Measurements from ENCODE around the gene SLC5A2. TPM values are rescaled to one million over a fixed set of nuclear protein-coding genes. Genes with fewer than 3 reads are reported as not detected.

SLC5A2 gene
- polyA plus RNA-seq, 3 donors = 0.04 TPM; not detected in 2

DNA sequence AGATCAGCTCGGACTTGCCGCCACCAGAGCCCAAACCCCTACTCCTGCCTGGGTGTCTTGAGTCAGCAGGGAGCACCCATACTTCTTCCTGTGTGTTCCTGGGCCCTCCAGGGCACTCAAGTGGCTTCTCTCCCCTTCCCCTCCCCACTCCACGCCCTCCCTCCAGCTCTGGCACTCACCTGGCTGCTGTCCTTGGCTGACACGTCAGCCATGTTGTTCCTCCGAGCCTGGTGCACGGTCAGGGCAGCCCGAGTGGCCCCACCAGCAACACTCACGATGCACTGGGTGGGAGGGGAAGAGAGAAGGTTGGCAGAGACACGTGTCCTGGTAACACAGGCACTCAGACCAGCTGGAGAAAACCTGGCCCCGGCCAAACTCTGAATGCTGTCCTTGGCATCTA is 13.7 kb downstream of the SLC5A2 start:
- no peaks in the 10 kb centered on the region for H3K27me3 Mint-ChIP-seq (ENCODE audit: low read depth in 3 of 3)
- no peaks in the 10 kb centered on the region for H3K4me1 ChIP-seq (ENCODE audit: control insufficient read depth in 1 of 2, insufficient read depth in 2 of 2, low read length in 2 of 2)
- intact Hi-C loops (cut with micrococcal nuclease) = no loop called here
- peaks cover 71 to 81% of the 10 kb centered on the region in 2 donors for H3K36me3 Mint-ChIP-seq
- no peak overlapping the region for H3K9ac ChIP-seq (ENCODE audit: insufficient read depth, low read length, poor library complexity, severe bottlenecking)
- no peak overlapping the region for H3K4me3 Mint-ChIP-seq
- H3K27ac ChIP-seq (ENCODE audit: low read depth in 1 of 2, low read length in 2 of 2) = no peak overlapping the region
- no peak for DNase-seq
- H3K4me3 ChIP-seq (replicated peaks in 1 of 3; ENCODE audit: low read depth in 2 of 3, low read length in 3 of 3) = no peak overlapping the region
- TF ChIP-seq, protein P1, sequence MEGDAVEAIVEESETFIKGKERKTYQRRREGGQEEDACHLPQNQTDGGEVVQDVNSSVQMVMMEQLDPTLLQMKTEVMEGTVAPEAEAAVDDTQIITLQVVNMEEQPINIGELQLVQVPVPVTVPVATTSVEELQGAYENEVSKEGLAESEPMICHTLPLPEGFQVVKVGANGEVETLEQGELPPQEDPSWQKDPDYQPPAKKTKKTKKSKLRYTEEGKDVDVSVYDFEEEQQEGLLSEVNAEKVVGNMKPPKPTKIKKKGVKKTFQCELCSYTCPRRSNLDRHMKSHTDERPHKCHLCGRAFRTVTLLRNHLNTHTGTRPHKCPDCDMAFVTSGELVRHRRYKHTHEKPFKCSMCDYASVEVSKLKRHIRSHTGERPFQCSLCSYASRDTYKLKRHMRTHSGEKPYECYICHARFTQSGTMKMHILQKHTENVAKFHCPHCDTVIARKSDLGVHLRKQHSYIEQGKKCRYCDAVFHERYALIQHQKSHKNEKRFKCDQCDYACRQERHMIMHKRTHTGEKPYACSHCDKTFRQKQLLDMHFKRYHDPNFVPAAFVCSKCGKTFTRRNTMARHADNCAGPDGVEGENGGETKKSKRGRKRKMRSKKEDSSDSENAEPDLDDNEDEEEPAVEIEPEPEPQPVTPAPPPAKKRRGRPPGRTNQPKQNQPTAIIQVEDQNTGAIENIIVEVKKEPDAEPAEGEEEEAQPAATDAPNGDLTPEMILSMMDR (IDR thresholded peaks at IDR 0.05) = no peak
- H3K9me3 ChIP-seq (replicated peaks in 1 of 2; ENCODE audit: control insufficient read depth in 1 of 2, insufficient read depth in 1 of 2, low read length in 2 of 2) = no peaks in the 10 kb centered on the region
- H3K27ac Mint-ChIP-seq = no peak overlapping the region
- no peaks in the 10 kb centered on the region for H3K4me1 Mint-ChIP-seq
- H2AFZ ChIP-seq (ENCODE audit: insufficient read depth, low read depth, low read length, poor library complexity, severe bottlenecking) = no peak overlapping the region
- no peaks in the 10 kb centered on the region for H3K27me3 ChIP-seq (ENCODE audit: control insufficient read depth in 2 of 2, insufficient read depth in 2 of 2, low read length in 2 of 2)
- H4K20me1 ChIP-seq (ENCODE audit: insufficient read depth, low read length) = no peaks in the 10 kb centered on the region
- no peak overlapping the region for H3K4me2 ChIP-seq (replicated peaks; ENCODE audit: extremely low read depth, low read length, poor library complexity, severe bottlenecking)
- no peaks in the 10 kb centered on the region for H3K9me3 Mint-ChIP-seq
- H3K36me3 ChIP-seq (replicated peaks in 1 of 2; ENCODE audit: control insufficient read depth in 1 of 2, insufficient read depth in 2 of 2, low read length in 2 of 2) = peaks cover 60 to 89% of the 10 kb centered on the region in 2 donors
- no peaks in the 10 kb centered on the region for H3K79me2 ChIP-seq (ENCODE audit: insufficient read depth, low read length)
- WGBS (ENCODE audit: insufficient coverage) = 96% methylated on average over 8 of the region's 10 CpGs

DNA sequence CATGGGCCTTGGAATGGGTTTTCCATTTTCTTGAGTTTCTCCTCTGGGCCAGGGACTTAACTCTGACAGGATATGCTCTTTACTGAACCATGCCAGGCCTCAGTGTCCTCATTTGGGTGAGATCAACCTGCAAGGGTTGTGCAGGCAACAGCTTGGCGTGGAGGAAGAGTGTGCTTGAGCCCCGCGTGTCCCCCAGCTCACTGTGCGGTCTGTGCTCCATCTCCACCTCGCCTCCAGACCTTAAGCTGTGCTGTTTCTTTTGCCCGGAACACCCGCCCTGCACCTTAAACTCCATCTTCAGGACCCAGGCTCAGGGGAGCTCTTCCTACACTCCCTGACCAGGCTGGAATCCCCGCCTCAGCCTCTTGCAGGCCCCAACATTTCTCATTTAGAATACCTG is 15.6 kb downstream of the SLC5A2 start:
- Histone ChIP-seq H3K9me3 (replicated peaks in 1 of 2; ENCODE audit: control insufficient read depth in 1 of 2, insufficient read depth in 1 of 2, low read length in 2 of 2) (no peaks in the 10 kb centered on the region), H3K4me3 (replicated peaks in 1 of 3; ENCODE audit: low read depth in 2 of 3, low read length in 3 of 3) (no peak overlapping the region), H3K27me3 (ENCODE audit: control insufficient read depth in 2 of 2, insufficient read depth in 2 of 2, low read length in 2 of 2) (no peaks in the 10 kb centered on the region), H3K4me2 (replicated peaks; ENCODE audit: extremely low read depth, low read length, poor library complexity, severe bottlenecking) (no peak overlapping the region), H3K4me1 (ENCODE audit: control insufficient read depth in 1 of 2, insufficient read depth in 2 of 2, low read length in 2 of 2) (no peaks in the 10 kb centered on the region), H4K20me1 (ENCODE audit: insufficient read depth, low read length) (no peaks in the 10 kb centered on the region), H3K36me3 (replicated peaks in 1 of 2; ENCODE audit: control insufficient read depth in 1 of 2, insufficient read depth in 2 of 2, low read length in 2 of 2) (peaks cover 45 to 71% of the 10 kb centered on the region in 2 donors), H3K27ac (ENCODE audit: low read depth in 1 of 2, low read length in 2 of 2) (no peak overlapping the region), H3K79me2 (ENCODE audit: insufficient read depth, low read length) (no peaks in the 10 kb centered on the region), H2AFZ (ENCODE audit: insufficient read depth, low read depth, low read length, poor library complexity, severe bottlenecking) (no peak overlapping the region), H3K9ac (ENCODE audit: insufficient read depth, low read length, poor library complexity, severe bottlenecking) (no peak overlapping the region)
- 100% methylated on average over 6 of the region's 8 CpGs for WGBS (ENCODE audit: insufficient coverage)
- Mint-ChIP-seq H3K27me3 (ENCODE audit: low read depth in 3 of 3) (no peaks in the 10 kb centered on the region), H3K36me3 (peaks cover 54 to 64% of the 10 kb centered on the region in 2 donors), H3K4me1 (no peaks in the 10 kb centered on the region), H3K27ac (no peak overlapping the region), H3K9me3 (no peaks in the 10 kb centered on the region), H3K4me3 (no peak overlapping the region)
- no peak for DNase-seq
- TF ChIP-seq, protein P1 (IDR thresholded peaks at IDR 0.05) = no peak
- intact Hi-C loops (cut with micrococcal nuclease) = no loop called here

Data from CD14-positive monocyte (primary cell).